DOHH2 (cell line): ENCODE results near the gene KRTAP5-1.

Experiments used
- CTCF ChIP-seq: fragments of 200-600 bp; sonication (generic); IDR thresholded peaks from one replicate; pipeline ENCODE4 v1.5.1; 2014; ENCODE audit warnings: antibody characterized with exemption, mild to moderate bottlenecking, low read depth, low read length; ENCODE audit not compliant: poor library complexity, severe bottlenecking
- EZH2phosphoT487 ChIP-seq: fragments of 200-600 bp; sonication (generic); IDR thresholded peaks from 2 replicates; pipeline ENCODE4 v1.6.1; 2017; ENCODE audit warnings: borderline replicate concordance, mild to moderate bottlenecking, antibody characterized with exemption, low read length, moderate library complexity, mixed read lengths

- no peak for TF ChIP-seq CTCF
- no peak for TF ChIP-seq EZH2phosphoT487
These were observed 24.3 kb downstream of the KRTAP5-1 start for GRCh38 chr11:1560649-1561251.
